ENCODE data around the gene GPX4. TPM values are rescaled to one million over a fixed set of nuclear protein-coding genes. Genes with fewer than 3 reads are reported as not detected.

The GPX4 gene
- total RNA-seq, 1 experiment from 2014 or later = 577 TPM

DNA sequence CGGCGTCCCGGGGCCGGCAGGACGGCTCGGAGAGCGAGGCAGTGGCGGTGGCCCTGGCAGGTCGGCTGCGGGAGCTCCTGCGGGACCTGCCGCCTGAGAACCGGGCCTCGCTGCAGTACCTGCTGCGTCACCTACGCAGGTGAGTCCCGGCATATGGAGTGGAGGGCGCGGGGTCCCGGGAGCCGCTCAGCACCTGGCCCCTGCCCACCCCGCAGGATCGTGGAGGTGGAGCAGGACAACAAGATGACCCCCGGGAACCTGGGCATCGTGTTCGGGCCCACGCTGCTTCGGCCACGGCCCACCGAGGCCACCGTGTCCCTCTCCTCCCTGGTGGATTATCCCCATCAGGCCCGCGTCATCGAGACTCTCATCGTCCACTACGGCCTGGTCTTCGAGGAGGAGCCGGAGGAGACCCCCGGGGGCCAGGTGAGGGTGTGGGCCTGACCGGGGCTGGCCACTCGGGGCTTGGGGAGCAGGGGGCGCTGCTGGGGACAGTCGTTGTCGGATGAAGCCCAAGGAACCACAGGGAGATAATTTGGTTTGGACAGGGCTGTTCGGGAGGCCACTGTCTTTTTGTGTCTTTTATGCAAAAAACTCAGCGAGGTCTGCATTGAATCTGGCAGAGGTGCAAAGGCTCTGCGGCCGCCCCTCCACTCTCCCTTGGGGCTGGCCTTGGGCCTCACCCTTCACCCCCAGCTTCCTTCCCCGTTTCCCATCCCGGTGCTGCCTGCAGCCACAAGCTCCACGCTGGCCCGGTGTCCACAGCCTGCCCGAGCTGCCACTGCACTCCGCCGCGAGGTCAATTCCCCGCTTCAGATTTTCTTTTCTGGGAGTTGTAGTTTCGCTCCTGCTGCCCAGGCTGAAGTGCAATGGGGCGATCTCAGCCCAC, 20.6 kb upstream of the GPX4 start:
- no peak for TF ChIP-seq SIN3A (IDR thresholded peaks at IDR 0.05; ENCODE audit: borderline replicate concordance, insufficient read depth, low read depth, low read length)
- TF ChIP-seq, protein P1, sequence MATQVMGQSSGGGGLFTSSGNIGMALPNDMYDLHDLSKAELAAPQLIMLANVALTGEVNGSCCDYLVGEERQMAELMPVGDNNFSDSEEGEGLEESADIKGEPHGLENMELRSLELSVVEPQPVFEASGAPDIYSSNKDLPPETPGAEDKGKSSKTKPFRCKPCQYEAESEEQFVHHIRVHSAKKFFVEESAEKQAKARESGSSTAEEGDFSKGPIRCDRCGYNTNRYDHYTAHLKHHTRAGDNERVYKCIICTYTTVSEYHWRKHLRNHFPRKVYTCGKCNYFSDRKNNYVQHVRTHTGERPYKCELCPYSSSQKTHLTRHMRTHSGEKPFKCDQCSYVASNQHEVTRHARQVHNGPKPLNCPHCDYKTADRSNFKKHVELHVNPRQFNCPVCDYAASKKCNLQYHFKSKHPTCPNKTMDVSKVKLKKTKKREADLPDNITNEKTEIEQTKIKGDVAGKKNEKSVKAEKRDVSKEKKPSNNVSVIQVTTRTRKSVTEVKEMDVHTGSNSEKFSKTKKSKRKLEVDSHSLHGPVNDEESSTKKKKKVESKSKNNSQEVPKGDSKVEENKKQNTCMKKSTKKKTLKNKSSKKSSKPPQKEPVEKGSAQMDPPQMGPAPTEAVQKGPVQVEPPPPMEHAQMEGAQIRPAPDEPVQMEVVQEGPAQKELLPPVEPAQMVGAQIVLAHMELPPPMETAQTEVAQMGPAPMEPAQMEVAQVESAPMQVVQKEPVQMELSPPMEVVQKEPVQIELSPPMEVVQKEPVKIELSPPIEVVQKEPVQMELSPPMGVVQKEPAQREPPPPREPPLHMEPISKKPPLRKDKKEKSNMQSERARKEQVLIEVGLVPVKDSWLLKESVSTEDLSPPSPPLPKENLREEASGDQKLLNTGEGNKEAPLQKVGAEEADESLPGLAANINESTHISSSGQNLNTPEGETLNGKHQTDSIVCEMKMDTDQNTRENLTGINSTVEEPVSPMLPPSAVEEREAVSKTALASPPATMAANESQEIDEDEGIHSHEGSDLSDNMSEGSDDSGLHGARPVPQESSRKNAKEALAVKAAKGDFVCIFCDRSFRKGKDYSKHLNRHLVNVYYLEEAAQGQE (IDR thresholded peaks at IDR 0.05; ENCODE audit: insufficient read depth in 1 of 2, low read depth in 2 of 2, low read length in 1 of 2) = no peak
- TF ChIP-seq POLR2AphosphoS5 (IDR thresholded peaks at IDR 0.05; ENCODE audit: low read depth, low read length) = no peak
- TF ChIP-seq TCF7L2 (IDR thresholded peaks at IDR 0.05; ENCODE audit: low read depth, low read length) = no peak
- no peak for TF ChIP-seq CTCF (IDR thresholded peaks at IDR 0.05)
- in situ Hi-C loops (cut with HindIII; ENCODE audit: low pct_unique_long_range_greater_than_20kb, low sequenced_read_pairs) (no loop called here), intact Hi-C loops (cut with micrococcal nuclease; ENCODE audit: unreplicated experiment) (no loop called here)
- DNase-seq (ENCODE audit: low read depth, low spot score) = no peak
- Histone ChIP-seq H3K4me1 (ENCODE audit: control insufficient read depth, insufficient read depth, low read length) (no peaks in the 10 kb centered on the region), H3K36me3 (ENCODE audit: control insufficient read depth, insufficient read depth, low read length) (no peaks in the 10 kb centered on the region), H3K4me3 (ENCODE audit: low read depth in 2 of 2, low read length in 2 of 2) (no peak overlapping the region), H3K27ac (ENCODE audit: low read length) (no peak overlapping the region), H3K9me3 (ENCODE audit: control insufficient read depth, insufficient read depth, low read depth, low read length) (no peaks in the 10 kb centered on the region), H3K27me3 (ENCODE audit: control insufficient read depth, insufficient read depth, low read length) (no peaks in the 10 kb centered on the region)
- ChIA-PET POLR2A (no interaction called here), CTCF (no interaction called here)
- no TSS peak for BruUV-seq (replicated peaks)
- no peak for ATAC-seq

- no peaks in the 10 kb centered on the region for H3K36me3 ChIP-seq (ENCODE audit: control insufficient read depth, insufficient read depth, low read length)
- intact Hi-C loops (cut with micrococcal nuclease; ENCODE audit: unreplicated experiment) = no loop called here
- ATAC-seq (no peak), DNase-seq (ENCODE audit: low read depth, low spot score) (no peak)
- no peaks in the 10 kb centered on the region; the same call in 1 of the 2 replicates for H3K4me1 ChIP-seq (ENCODE audit: control insufficient read depth, insufficient read depth, low read length)
- no peaks in the 10 kb centered on the region for H3K27me3 ChIP-seq (ENCODE audit: control insufficient read depth, insufficient read depth, low read length)
- H3K4me3 ChIP-seq (ENCODE audit: low read depth in 2 of 2, low read length in 2 of 2) = no peak overlapping the region
- in situ Hi-C loops (cut with HindIII; ENCODE audit: low pct_unique_long_range_greater_than_20kb, low sequenced_read_pairs) = no loop called here
- TF ChIP-seq POLR2AphosphoS5 (IDR thresholded peaks at IDR 0.05; ENCODE audit: low read depth, low read length) = no peak; the same call in 1 of the 2 replicates
- no peak for TF ChIP-seq CTCF (IDR thresholded peaks at IDR 0.05)
- TF ChIP-seq, protein P1 (IDR thresholded peaks at IDR 0.05; ENCODE audit: insufficient read depth in 1 of 2, low read depth in 2 of 2, low read length in 1 of 2) = no peak
- TF ChIP-seq SIN3A (IDR thresholded peaks at IDR 0.05; ENCODE audit: borderline replicate concordance, insufficient read depth, low read depth, low read length) = no peak
- TF ChIP-seq TCF7L2 (IDR thresholded peaks at IDR 0.05; ENCODE audit: low read depth, low read length) = no peak
- H3K27ac ChIP-seq (ENCODE audit: low read length) = no peak overlapping the region
- no TSS peak for BruUV-seq (replicated peaks)
- no peaks in the 10 kb centered on the region for H3K9me3 ChIP-seq (ENCODE audit: control insufficient read depth, insufficient read depth, low read depth, low read length)
- ChIA-PET CTCF (no interaction called here), POLR2A (no interaction called here)
Measured at GRCh38 chr19:1084024-1084868, 19.5 kb upstream of the GPX4 start.

All from Panc1 (cell line).